Karpas-422 (cell line): ENCODE data around the gene NFATC3. TPM values are rescaled to one million over a fixed set of nuclear protein-coding genes. Genes with fewer than 3 reads are reported as not detected.
A peak's percentile ranks its signal among the peaks of the same experiment; 100 is the strongest.

Experiments
- DNase-seq: peaks from one replicate; pipeline ENCODE4 v3.0.0-alpha.2; 2015
- H2AFZ ChIP-seq: fragments of 200-600 bp; sonication (generic); 2 replicates; pipeline ENCODE4 v1.6.1; 2014; ENCODE audit warnings: antibody characterized with exemption, low read length, mixed read lengths
- H3K27ac ChIP-seq: fragments of 200-600 bp; sonication (generic); 2 replicates; pipeline ENCODE4 v1.5.1; 2014; ENCODE audit warnings: mild to moderate bottlenecking, low read length, moderate library complexity
- H3K27me3 ChIP-seq: fragments of 200-600 bp; sonication (generic); 2 replicates; pipeline ENCODE4 v1.6.1; 2014; ENCODE audit warnings: low read length, mixed read lengths
- H3K36me3 ChIP-seq: fragments of 200-600 bp; sonication (generic); 2 replicates; pipeline ENCODE4 v1.6.1; 2014; ENCODE audit warnings: low read length, mixed read lengths; ENCODE audit not compliant: insufficient read depth
- H3K4me1 ChIP-seq: fragments of 200-600 bp; sonication (generic); 2 replicates; pipeline ENCODE4 v1.6.1; 2014; ENCODE audit warnings: mild to moderate bottlenecking, low read length, mixed read lengths
- H3K4me2 ChIP-seq: fragments of 200-600 bp; sonication (generic); 2 replicates; pipeline ENCODE4 v1.6.1; 2014; ENCODE audit warnings: low read length, low read depth, mild to moderate bottlenecking; ENCODE audit not compliant: poor library complexity, severe bottlenecking
- H3K4me3 ChIP-seq: fragments of 200-600 bp; sonication (generic); 2 replicates; pipeline ENCODE4 v1.5.1; 2014; ENCODE audit warnings: mild to moderate bottlenecking, antibody characterized with exemption, low read length, mixed read lengths
- H3K79me2 ChIP-seq: fragments of 200-600 bp; sonication (generic); 2 replicates; pipeline ENCODE4 v1.6.1; 2014; ENCODE audit warnings: mild to moderate bottlenecking, low read length, mixed read lengths
- H3K9ac ChIP-seq: fragments of 200-600 bp; sonication (generic); 2 replicates; pipeline ENCODE4 v1.6.0; 2014; ENCODE audit warnings: low read length
- H3K9me2 ChIP-seq: fragments of 200-600 bp; sonication (generic), shearing (Covaris generic); replicated peaks from 2 replicates; pipeline ENCODE4 v1.6.0; 2014; ENCODE audit warnings: mild to moderate bottlenecking, low read length, moderate library complexity; ENCODE audit not compliant: insufficient read depth
- H3K9me3 ChIP-seq: fragments of 300-700, 200-600 bp; sonication (generic); 2 replicates; pipeline ENCODE4 v1.6.1; 2014; ENCODE audit warnings: low read length, mixed read lengths
- H4K20me1 ChIP-seq: fragments of 200-600 bp; sonication (generic); 2 replicates; pipeline ENCODE4 v1.6.1; 2014; ENCODE audit warnings: mild to moderate bottlenecking, antibody characterized with exemption, low read length, low read depth; ENCODE audit not compliant: insufficient read depth
- total RNA-seq: library from RNA; depleted of rRNA; stranded (reverse); fragments of >200 nt; shearing (Covaris generic); gene quantifications from 2 replicates; pipeline ENCODE4 v1.2.3, GENCODE V29; 2014; ENCODE audit warnings: low replicate concordance

Gene NFATC3
- total RNA-seq, 1 experiment from 2014 or later = 72.3 TPM

GRCh38 chr16:68179196-68179795, 94.1 kb downstream of the NFATC3 start:
- Histone ChIP-seq H3K36me3 (peaks cover 22% of the 10 kb centered on the region), H3K4me2 (no peak overlapping the region)

GRCh38 chr16:68179855-68180254, 94.7 kb downstream of the NFATC3 start:
- H2AFZ ChIP-seq = no peak overlapping the region
- no peaks in the 10 kb centered on the region for H3K4me1 ChIP-seq
- H3K27me3 ChIP-seq = no peaks in the 10 kb centered on the region
- no peak for DNase-seq
- H3K79me2 ChIP-seq = peaks cover 29% of the 10 kb centered on the region
- no peak overlapping the region for H3K27ac ChIP-seq
- H3K4me2 ChIP-seq = no peak overlapping the region
- H3K9me2 ChIP-seq = no peaks in the 10 kb centered on the region
- H3K9ac ChIP-seq = no peak overlapping the region
- H4K20me1 ChIP-seq = no peaks in the 10 kb centered on the region
- H3K4me3 ChIP-seq = no peak overlapping the region
- peaks cover 21% of the 10 kb centered on the region for H3K36me3 ChIP-seq
- H3K9me3 ChIP-seq = no peaks in the 10 kb centered on the region

More at GRCh38 chr16:68179196-68179795, 94.1 kb downstream of the NFATC3 start:
- H3K79me2 ChIP-seq = peaks cover 29% of the 10 kb centered on the region
- H3K9me2 ChIP-seq = no peaks in the 10 kb centered on the region
- H3K9ac ChIP-seq = no peak overlapping the region
- no peaks in the 10 kb centered on the region for H3K27me3 ChIP-seq
- H2AFZ ChIP-seq = no peak overlapping the region
- H3K4me1 ChIP-seq = no peaks in the 10 kb centered on the region
- H4K20me1 ChIP-seq = no peaks in the 10 kb centered on the region
- H3K27ac ChIP-seq = no peak overlapping the region
- DNase-seq = no peak
- H3K9me3 ChIP-seq = no peaks in the 10 kb centered on the region
- H3K4me3 ChIP-seq = no peak overlapping the region

DNA sequence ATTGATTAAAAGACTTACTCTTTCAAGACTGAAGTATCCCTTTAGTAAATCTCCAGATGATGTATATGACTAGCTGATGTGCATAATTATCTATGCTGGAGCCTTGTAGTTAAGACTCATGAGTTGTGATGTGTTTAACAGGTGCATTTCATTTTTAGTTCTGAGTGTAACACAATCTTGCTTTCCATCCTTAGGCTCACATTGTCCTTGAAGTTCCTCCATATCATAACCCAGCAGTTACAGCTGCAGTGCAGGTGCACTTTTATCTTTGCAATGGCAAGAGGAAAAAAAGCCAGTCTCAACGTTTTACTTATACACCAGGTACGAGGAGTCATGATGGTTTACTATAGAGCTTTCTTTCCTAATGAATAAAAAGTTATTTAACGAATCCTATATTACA, 97.9 kb downstream of the NFATC3 start:
- H3K36me3 ChIP-seq = peaks cover 16% of the 10 kb centered on the region
- H3K9ac ChIP-seq = no peak overlapping the region
- DNase-seq = no peak
- H3K27ac ChIP-seq = no peak overlapping the region
- H2AFZ ChIP-seq = no peak overlapping the region
- no peaks in the 10 kb centered on the region for H3K9me2 ChIP-seq
- H3K79me2 ChIP-seq = peaks cover 16% of the 10 kb centered on the region; the same call in 1 of the 2 replicates
- no peaks in the 10 kb centered on the region for H4K20me1 ChIP-seq
- no peaks in the 10 kb centered on the region for H3K4me1 ChIP-seq
- no peak overlapping the region for H3K4me3 ChIP-seq
- H3K9me3 ChIP-seq = no peaks in the 10 kb centered on the region
- H3K4me2 ChIP-seq = no peak overlapping the region
- no peaks in the 10 kb centered on the region for H3K27me3 ChIP-seq

- no peak overlapping the region for H3K4me2 ChIP-seq
- no peak overlapping the region for H2AFZ ChIP-seq
- H3K9me2 ChIP-seq = no peaks in the 10 kb centered on the region
- no peaks in the 10 kb centered on the region for H3K27me3 ChIP-seq
- DNase-seq = no peak
- no peaks in the 10 kb centered on the region for H3K9me3 ChIP-seq
- no peak overlapping the region for H3K9ac ChIP-seq
- H3K27ac ChIP-seq = no peak overlapping the region
- H3K79me2 ChIP-seq = peaks cover 10% of the 10 kb centered on the region
- H3K4me3 ChIP-seq = no peak overlapping the region
- peaks cover 9% of the 10 kb centered on the region for H3K4me1 ChIP-seq
- H3K36me3 ChIP-seq = peaks cover 20% of the 10 kb centered on the region
- no peaks in the 10 kb centered on the region for H4K20me1 ChIP-seq
These were observed 101.7 kb downstream of the NFATC3 start for GRCh38 chr16:68186877-68187276.

DNA sequence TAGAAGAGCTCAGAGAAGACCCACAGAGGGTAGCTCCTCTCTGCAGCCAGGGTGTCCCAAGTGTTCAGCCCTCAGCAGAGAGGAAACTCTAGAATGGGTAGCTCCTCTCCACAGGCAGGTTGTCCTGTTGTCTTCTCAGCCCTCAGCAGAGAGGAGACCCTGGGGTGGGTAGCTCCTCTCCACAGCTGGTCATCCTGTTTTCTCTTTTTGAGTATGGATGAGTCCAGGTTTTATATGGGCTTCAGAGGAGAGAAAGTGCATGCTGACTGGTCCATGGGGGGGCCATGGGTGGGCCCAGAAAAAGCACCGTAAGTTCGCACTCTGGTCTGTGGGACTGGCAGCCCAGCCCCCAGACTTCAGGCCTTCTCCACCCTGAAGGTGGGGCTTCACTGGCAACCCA, 102.3 kb downstream of the NFATC3 start:
- H3K9ac ChIP-seq = no peak overlapping the region
- H2AFZ ChIP-seq = no peak overlapping the region
- H3K4me3 ChIP-seq = no peak overlapping the region
- H3K27me3 ChIP-seq = no peaks in the 10 kb centered on the region
- no peaks in the 10 kb centered on the region for H3K9me3 ChIP-seq
- no peaks in the 10 kb centered on the region for H3K9me2 ChIP-seq
- peaks cover 19% of the 10 kb centered on the region for H3K36me3 ChIP-seq
- no peak for DNase-seq
- no peak overlapping the region for H3K4me2 ChIP-seq
- H4K20me1 ChIP-seq = no peaks in the 10 kb centered on the region
- H3K27ac ChIP-seq = no peak overlapping the region
- peaks cover 13% of the 10 kb centered on the region for H3K79me2 ChIP-seq
- H3K4me1 ChIP-seq = peaks cover 12% of the 10 kb centered on the region

DNA sequence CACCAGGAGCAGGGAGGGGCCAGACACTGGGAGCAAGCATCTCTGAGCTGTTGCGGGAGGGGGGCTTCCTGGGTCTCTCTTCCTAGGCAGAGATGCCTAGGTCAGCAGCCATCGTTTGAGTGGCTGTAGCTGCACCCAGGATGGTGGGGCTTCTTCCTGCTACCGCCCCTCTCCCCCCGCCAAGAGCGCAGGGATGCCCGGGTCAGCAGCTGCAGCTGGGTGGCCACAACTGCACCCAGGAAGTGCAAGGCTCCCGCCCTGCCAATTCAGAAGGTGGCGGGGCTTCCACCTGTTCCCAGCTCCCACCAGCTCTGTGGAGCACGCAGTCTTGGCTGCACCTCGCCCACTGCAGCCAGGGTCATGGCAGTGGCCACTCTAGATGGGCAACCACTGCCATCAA, 103.0 kb downstream of the NFATC3 start:
- H3K4me3 ChIP-seq = no peak overlapping the region
- no peak overlapping the region for H2AFZ ChIP-seq
- no peak overlapping the region for H3K27ac ChIP-seq
- H3K9ac ChIP-seq = no peak overlapping the region
- H3K9me3 ChIP-seq = no peaks in the 10 kb centered on the region
- H4K20me1 ChIP-seq = no peaks in the 10 kb centered on the region
- H3K4me1 ChIP-seq = peaks cover 18% of the 10 kb centered on the region
- H3K9me2 ChIP-seq = no peaks in the 10 kb centered on the region
- peaks cover 19% of the 10 kb centered on the region for H3K79me2 ChIP-seq
- no peak for DNase-seq
- no peak overlapping the region for H3K4me2 ChIP-seq
- no peaks in the 10 kb centered on the region for H3K27me3 ChIP-seq
- H3K36me3 ChIP-seq = peaks cover 18% of the 10 kb centered on the region

DNA sequence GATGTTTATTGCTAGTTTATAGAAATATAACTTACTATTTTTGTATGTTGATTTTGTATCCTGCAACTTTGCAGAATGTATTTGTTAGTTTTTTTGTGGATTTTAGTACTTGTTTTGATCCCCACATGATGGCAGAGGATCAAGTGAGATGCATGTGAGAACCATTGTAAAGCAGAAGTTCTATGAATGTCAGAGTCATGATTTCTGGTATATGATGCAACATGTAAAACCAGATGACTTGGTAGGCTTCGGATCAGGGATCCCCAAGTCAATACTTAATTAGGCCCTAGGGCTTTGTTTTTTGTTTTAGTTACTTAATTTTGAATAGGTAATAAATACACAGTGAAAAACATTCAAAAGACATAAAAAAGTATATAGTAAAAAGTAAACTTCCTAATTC, 104.9 kb downstream of the NFATC3 start:
- H3K9ac ChIP-seq = no peak overlapping the region
- peaks cover 16% of the 10 kb centered on the region for H3K36me3 ChIP-seq
- H3K4me2 ChIP-seq = no peak overlapping the region

GRCh38 chr16:68190736-68191510, 105.8 kb downstream of the NFATC3 start:
- no peak overlapping the region for H3K9ac ChIP-seq
- DNase-seq = no peak
- no peak overlapping the region for H3K4me2 ChIP-seq
- no peaks in the 10 kb centered on the region for H3K9me2 ChIP-seq
- H3K4me1 ChIP-seq = peaks cover 46% of the 10 kb centered on the region
- no peaks in the 10 kb centered on the region for H3K27me3 ChIP-seq
- H2AFZ ChIP-seq = no peak overlapping the region
- peaks cover 16% of the 10 kb centered on the region for H3K36me3 ChIP-seq
- H3K27ac ChIP-seq = peak overlapping the region; percentile 60; the same call in 1 of the 2 replicates
- H3K79me2 ChIP-seq = peaks cover 38% of the 10 kb centered on the region
- H3K9me3 ChIP-seq = no peaks in the 10 kb centered on the region
- no peaks in the 10 kb centered on the region for H4K20me1 ChIP-seq
- no peak overlapping the region for H3K4me3 ChIP-seq

More for the DNA sequence above, 104.9 kb downstream of the NFATC3 start:
- Histone ChIP-seq H3K9me3 (no peaks in the 10 kb centered on the region), H3K79me2 (peaks cover 30% of the 10 kb centered on the region), H3K27ac (peak overlapping the region; percentile 60; the same call in 1 of the 2 replicates), H4K20me1 (no peaks in the 10 kb centered on the region), H3K27me3 (no peaks in the 10 kb centered on the region), H2AFZ (no peak overlapping the region), H3K4me3 (no peak overlapping the region), H3K4me1 (peaks cover 38% of the 10 kb centered on the region), H3K9me2 (no peaks in the 10 kb centered on the region)
- no peak for DNase-seq
